Colon (tissue), 2 donors: ENCODE data around the gene LMO1.

Source experiments
- FAIRE-seq: peaks from 2 replicates; lab custom pipeline; 2012; peaks lifted over from hg19 to GRCh38; lab: Jason Lieb, UNC
- donor health status: control.
- donor health status: control.

LMO1 gene

DNA sequence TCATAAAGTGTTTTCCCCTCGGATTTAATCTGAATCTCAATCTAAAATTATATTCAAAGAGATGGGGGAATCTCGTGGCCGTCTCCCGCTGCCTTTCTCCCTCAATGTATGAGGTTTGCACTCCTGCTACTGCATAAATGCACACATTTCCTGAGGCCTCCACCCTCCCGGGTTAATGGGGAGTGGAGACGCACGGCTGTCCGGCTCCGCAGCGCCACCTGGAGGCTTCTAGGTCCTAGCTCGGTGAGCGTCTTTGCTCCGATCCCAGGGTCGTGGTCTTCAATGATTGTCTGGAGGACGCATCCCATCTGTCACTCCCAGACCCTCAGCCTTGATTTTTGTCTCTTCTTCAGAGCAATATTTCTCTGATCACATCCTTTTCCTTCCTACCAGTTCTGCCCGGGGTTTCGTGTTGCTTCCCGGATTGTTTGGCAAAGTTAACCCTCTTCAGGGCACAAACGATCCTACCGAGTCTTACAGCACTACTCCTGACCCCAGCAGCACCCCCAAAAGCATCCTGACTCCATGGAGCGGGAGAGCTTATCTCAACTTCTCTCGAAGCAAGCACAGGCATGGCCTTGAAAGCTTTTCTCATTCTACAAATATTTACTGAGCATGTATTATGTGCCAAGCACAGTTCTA is at the start of gene LMO1:
LMO1 (minus strand) TSS at position 110 of the 642 bp plus-strand sequence. CDS start 516 bp downstream, outside the sequence.
- no peak for FAIRE-seq

DNA sequence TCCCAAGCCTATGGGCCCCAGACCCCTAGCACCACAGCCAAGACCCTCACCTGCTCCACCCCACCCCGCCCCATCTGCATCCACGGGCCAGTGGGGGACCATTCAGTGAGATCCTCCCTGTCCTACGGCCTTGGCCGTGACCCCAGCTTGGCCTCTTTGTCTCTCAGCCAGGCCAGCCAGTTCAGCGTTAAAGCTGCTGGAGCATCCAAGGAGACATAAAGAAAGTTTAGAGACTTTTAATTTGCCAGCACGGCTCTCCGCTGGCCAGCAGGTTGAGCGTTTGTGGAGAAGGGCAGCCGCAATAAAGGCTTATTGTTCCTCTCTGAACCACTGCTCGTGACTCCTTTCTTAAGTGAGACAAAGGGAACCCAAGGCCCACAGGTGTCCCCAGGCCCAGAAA is 49.3 kb upstream of the LMO1 start:
- no peak for FAIRE-seq

DNA sequence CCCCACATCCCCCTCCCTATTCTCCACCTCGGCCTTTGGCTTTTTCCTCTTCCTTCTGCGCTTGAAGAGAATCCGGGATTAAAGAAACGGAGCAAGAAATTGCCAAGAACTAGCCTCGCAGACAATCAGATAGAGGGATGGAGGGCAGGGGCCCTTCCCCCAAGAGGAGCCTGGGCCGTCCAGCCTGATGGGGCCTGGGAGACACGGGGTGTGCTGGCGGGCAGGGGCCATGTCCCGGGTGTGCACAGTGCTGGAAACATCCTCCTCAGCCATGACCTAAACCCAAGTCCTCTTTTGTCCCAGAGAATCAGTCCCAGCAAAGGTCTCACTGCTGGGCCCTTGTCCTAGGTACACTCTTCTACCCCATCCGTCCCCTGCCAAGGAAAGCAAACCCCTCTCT is 47.7 kb upstream of the LMO1 start:
- FAIRE-seq = no peak

DNA sequence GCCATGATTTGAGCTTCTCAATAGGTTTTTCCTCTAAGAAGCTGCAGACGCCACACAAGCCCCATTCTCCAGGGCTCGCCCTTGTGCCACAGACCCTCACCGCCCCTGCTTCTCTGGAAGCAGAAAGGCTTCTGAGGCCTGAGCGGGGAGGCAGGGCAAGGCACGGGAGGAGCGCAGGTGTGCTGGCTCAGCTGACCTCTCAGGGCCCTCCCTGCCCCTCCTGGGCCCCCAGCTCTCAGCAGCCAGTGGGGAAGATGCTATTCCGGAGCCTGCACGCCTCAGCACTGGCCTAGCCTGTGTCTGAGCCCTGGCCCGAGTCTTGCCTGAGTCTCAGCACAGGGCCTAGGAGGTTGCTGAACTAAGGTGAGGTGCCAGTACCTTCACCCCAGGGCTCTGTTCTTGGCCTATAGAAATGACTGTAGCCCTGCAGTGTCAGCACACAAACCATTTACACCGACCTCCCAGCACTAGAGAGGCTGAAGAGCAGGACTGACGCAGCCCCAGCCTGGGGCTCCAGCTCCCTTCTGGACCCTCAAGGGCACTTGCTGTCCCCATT is 47.1 kb upstream of the LMO1 start:
- no peak for FAIRE-seq

DNA sequence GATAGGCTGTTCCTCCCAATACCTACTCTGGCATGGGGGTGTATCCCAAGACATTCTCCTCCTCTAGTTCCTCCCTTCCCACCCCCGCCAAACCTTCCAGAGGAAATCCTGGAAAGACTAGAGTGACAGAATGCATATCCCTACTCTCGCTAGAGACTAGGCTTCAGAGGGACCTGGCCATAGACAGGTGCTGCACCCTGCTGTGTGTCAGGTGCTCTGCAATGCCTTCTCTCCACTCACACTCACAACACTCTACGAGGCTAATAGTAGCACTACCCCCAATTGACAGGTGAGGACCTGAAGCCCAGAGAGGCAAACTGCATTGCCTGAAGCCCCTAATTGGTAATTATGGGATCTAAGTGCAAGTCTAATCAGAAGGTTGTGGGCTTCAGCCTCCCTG is 46.2 kb upstream of the LMO1 start:
- no peak for FAIRE-seq

DNA sequence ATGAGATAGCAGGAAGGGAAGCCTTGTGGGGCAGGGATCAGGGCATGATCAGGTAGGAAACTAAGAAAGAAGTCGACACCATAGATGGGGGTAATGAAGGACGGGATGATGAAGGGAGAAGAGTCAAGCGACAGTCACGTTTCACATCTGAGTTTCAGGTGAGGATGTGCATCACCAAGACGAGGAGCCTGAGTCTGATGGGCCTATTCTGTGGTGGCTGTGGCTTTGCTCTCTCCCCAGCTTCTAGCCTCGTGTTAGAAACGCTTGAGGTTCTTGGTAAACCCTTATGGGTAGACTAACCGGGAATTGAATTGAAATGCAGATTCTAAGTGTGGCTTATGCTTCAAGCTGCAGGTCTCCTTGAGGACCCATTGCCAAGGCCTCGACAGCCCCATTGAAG is 45.6 kb upstream of the LMO1 start:
- no peak for FAIRE-seq

DNA sequence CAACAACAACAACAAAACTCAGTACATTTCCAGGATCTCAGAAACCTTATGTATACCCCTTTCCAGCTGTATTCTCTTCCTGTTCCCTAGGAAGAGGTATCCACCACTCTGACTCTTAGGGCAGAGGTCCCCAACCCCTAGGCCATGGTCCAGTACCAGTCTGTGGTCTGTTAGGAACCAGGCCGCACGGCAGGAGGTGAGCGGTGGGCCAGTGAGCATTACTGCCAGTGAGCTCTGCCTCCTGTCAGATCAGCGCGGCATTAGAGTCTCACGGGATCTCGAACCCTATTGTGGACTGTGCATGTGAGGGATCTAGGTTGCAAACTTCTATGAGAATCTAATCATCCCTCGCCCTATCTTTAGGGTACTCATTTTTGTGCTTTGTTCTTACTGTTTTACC is 43.9 kb upstream of the LMO1 start:
- FAIRE-seq = no peak

DNA sequence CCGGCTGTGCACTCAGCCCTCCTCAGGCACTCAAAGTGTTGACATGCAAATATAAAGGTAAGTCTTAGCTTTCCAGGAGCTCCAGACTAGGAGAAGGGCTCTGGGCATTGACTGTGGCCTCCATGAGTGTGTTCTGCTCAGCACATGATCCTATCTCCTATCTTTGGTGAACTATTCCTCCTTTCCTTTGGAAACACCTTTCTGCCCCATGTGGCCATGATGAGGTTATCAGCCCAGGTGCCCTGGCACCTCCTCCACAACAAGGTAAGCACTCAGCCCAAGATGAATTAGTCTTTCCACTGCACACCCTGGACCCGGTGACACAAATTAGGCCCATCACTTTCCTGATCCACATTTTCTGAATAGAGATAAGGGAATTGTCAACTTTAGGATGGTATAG is 37.9 kb upstream of the LMO1 start:
- FAIRE-seq = no peak

DNA sequence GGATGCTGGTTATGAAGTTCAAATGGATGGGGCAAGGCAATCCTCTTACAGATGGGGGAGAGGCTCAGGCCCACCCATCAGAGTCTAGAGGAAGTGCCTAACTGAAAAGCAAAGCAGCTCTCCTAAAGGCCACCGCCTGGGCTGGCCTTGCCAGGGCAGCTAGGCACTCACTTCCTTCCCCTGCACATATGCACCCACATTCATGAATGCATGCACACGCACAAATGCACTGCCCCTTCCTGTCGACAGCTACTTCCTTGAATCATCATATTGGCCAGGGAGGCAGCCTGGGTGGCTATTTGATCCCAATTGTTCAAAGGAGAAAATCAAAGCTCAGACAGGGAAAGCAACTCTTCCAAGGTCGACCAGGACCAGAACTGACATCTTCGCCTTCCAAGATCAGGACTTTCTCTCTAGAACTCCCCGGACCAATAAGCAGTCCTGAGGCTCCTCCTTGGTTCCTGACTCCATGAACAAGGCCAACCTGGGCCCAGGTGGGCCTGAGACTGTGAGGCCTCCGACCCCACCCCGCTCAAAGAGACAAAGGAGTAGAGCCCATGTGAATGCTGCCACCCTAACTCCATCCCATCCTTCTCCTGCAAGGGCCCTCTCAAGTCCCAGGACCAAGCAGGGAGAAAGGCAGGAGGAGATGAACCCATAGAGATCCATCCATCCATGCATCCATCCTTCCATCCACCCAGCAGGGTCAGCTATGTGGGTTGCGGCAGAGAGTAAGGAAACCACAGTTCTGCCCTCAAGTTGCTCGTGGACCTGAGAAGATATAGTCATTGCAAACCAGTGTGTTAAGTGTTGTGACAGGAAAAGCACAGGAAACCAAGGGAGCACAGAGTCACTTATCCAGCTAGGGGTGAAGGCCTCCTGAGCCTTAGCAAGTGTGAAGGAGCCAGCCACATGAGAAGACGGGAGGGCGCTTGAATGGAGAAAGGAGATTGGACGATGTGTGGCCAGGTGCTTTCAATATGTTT is 35.4 kb upstream of the LMO1 start:
- no peak for FAIRE-seq

DNA sequence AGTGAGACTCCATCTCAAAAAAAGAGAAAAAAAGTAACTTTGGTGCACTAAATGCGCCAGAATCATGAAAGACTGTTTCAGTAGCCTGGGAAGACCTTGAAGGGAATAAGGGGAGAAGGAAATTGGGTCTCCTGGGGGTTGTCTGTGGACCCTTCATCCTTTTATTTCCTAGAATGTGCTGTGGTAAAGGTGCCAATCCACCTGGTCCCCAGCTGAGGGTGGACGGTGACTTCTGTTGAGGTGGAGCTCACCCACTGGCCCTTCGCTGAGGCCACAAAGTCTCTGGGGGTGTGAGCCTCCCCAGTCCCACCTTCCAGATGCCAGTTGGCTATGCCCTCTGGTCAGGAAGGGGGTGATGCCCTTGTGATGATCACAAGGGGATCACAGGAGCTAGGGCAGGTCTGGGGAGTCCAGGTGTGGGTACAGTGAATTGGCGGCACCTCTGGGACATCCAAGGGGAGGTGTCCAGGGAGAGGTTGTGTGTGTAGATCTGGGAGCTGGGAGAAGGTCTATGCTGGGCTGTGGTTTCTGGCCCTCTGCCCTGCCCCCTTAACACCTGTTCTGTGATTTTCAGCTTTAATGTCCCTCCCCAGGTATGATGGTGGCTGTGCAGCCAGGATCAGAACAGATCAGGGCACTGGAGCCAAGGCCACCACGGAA is 34.2 kb upstream of the LMO1 start:
- no peak for FAIRE-seq

DNA sequence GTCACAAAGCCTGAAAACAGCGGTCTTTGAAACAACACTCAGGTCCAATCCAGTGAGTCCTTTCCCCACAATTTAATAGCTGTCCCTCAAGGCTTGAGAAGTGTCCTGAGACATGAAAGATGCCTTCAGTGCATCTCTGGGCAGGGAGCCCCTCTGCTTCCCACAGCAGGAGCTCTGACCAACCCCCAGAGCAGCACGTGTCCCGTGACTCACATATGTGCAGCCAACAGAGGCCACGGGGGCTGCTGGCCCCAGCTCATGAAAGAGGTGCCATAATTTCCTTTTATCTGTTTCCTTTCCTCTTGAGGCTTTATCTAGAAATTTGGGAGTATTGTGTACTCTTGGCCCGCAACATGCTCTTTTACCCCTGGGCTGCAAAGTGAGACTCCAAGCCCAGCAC is 33.2 kb upstream of the LMO1 start:
- no peak for FAIRE-seq

DNA sequence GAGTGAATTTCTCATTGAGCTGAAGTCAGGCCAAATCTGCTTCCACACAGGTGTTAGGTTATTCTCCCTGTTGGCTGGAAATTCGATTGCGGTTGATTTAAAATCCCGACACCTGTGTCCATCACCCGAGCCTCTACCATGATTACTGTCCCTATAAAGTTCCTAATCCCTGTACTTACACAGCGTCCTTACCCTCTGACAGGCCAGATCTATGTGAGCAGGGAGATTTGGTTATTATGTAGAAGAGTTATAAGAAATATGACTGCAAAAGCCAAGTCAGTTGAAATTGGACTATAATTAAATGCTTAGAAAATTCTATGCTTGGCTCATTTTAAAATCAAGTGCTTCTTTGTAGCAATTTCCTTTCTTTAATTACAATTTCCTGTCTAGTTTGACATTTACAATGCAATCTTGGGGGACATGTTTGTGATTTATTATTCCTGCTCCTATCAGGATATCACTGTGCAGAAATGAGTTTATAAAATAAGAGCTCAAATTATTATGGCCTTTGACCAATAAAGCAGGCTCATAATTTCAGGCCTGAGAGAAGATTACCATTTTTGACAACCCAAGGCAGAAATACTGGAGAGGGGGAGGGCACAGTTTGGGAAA is 32.5 kb upstream of the LMO1 start:
- FAIRE-seq = no peak

DNA sequence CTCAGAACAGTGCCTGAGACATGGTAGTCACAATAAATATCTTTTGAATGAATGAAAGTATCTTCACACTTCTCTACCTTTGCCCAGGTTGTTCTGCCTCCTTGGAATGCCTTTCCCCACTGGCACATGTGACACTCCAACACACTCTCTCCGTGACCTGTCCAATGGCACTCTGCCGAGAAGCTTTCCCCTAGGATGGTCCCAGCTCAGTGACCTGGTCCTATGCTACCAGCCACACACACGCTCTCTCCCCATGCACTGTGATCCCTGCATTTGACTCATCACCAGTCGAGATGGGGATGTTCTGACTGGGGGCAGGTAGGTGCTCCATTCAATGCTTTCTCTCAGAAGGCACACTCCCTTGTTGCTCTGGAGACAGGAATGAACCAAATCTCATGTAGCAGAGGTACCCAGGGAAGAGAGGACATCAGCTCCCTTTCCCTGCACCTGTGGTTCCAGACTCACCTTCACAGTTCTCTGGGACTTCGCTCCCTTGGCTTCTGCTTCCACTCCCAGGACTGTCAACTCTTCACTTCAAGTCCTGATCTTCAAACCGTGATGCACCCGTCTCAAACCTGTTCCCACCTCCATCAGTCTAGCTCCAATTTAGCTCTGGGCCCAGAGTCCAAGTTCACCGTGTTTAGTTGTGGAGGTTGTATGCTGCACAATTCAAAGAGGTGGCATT is 30.7 kb upstream of the LMO1 start:
- no peak for FAIRE-seq

DNA sequence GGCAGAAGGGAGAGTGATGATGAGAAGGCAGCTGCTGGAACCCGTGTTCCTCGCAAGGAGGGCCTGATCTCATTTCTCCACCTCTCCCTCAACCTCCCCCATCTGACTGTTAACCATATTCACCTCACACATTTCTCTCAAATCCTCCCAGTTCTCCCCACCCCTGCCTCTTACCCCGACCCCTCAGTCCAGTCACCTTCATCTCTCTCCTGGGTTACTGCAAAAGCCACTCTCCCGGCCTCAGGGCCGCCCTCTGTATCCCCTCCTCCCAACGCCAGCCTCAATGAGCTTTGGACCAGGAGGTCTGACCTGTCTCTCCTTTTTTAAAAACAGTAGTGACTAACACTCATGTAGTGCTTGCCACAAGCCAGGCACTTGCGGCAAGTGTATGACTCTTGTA is 29.5 kb upstream of the LMO1 start:
- FAIRE-seq = no peak

DNA sequence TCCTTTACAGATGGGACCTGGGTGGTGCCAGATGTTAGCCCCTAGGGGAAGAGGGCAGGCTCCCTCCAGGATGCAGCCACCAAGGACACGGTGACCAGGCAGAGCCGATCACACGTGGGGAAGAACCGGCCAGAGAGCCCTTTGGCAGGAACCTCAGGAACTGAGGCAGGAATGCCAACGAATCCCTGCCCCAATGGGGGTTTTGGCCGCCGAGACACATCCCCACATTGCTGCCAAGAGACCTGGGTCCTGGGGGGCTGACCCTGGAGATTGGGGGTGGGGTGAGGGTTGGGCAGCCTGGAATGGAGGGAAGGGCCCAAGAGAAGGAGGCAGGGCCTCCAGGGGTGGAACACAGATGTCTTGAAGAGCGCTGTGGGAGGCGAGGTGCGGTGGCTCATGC is 28.7 kb upstream of the LMO1 start:
- no peak for FAIRE-seq

DNA sequence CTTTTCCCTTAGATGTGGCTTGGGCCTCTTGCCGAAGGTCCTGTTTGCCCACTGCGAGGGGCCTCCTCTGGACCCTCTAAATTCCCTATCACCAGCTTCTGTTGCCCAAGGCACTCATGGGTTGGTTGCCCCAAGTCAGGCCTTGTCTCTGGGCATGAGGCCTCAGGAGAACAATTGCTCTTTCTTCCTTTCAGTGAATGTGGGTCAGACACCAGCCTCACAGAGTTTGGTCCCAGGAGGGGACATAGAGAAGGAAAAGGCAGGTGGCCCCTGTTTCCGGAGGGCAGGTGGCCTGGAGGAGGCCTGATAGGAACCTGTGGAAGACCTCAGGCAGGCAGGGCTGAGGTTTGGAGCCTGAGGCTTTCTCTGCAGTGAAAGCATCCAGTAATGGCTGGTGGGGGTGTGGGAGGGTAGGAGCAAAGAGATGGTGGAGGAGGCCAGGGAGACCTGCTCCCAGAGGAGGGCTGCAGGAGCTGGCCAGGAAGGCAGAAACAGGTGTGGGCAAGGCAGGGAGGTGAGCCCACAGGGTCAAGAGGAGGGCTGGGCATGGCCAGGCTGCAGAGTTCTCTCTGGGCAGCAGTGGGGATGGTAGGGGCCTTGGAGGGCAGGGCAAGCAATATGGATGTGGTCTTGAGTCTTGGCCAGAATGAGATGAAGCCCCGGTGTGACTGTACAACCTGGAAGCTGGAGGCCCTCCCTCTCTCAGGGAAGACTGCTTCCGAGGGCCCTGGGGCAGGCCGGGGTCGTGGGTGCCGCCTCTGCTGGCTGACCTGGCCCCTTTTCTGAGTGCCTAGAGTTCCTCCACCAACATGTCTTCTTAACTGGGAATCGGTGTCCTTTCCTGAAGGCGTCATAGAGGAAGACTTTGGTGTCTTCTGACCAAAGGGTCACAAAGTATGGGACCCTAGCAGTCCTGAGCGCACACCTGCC is 28.0 kb upstream of the LMO1 start:
- FAIRE-seq = no peak

DNA sequence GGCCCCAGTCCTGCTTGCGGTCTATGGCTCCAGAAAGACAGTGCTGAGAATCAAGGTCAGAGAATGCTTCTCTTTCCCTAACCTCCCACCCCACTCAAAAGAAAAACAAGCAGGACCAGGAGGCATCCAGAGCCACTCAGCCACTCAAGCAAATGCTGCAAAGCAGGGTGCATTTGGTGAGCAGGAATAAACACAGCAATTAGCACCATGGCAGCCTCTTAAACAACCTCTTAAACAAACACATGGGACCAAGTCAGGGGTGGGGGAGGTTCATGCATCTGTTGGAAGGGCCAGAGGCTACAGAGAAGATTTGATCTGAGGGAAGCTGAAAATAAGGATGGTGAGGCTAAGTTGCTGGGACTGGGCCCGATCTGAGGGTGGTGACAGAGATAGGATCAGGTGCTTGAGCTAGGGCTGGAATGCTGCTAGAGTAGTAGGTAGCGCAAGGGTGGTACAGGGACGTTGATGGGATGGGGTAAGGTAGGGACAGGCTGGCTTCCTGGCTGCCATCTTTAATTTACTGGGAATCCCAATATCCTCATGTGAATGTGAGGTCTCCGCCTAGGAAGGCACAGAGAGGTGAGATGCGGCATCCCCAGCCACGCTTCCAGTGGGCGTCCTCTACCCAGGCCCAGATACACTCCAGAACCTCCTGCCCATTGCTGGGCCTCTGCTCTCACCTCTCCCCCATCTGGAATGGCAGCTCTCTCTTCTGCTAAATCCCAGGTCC is 26.6 kb upstream of the LMO1 start:
- no peak for FAIRE-seq

DNA sequence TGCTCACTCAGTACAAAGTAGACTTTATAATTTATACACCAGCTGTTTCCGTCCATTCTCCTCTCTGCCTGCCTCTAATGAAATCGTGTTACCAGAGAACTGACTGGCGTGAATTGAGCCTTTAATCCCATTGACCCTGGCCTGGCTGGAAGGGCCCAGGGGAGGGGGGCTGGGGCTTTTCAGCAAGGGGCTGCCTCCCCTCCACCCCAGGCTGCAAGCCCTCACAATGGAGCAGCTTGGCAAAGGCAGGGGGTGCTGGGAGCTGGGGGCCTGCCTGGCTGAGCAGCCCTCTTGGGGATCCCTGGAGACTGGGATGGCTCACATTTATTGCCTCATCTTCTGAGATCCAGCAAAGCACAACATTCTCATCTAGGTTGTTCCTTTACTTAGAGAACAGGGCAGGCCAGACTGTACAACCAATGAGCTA is 25.8 kb upstream of the LMO1 start:
- no peak for FAIRE-seq

DNA sequence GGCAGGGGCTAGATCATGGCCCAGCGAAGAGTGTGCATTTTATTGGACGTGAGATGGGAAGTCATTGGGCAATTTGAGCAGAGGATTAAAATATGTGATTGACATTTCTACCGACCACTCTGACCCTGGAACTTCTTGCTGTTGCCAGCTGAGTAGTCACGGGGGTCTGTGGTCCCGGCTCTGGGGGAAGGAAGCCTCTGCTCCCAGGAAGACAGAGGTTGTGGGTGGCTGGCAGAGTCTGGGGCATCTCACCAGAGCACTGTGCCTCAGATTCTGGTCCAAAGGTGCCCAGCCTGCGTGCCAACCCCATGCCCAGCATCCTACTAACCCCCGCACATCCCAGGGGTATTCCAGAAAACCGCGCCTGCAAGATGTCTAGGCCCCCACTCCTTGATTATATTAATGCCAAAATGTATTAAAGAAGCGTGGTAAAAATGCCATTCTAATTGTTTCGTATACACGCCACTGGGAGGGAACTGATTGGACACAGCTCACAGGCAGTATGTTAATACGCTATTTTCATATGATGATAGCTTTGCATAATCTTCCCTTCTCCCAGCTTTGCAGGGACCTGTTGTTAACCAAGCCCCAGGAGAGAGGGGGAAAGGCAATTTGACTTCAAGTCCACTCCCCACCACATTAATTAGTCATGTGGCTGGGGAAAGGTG is 25.3 kb upstream of the LMO1 start:
- FAIRE-seq = no peak
